ENCODE data around the gene WDR26.

WDR26 gene

DNA sequence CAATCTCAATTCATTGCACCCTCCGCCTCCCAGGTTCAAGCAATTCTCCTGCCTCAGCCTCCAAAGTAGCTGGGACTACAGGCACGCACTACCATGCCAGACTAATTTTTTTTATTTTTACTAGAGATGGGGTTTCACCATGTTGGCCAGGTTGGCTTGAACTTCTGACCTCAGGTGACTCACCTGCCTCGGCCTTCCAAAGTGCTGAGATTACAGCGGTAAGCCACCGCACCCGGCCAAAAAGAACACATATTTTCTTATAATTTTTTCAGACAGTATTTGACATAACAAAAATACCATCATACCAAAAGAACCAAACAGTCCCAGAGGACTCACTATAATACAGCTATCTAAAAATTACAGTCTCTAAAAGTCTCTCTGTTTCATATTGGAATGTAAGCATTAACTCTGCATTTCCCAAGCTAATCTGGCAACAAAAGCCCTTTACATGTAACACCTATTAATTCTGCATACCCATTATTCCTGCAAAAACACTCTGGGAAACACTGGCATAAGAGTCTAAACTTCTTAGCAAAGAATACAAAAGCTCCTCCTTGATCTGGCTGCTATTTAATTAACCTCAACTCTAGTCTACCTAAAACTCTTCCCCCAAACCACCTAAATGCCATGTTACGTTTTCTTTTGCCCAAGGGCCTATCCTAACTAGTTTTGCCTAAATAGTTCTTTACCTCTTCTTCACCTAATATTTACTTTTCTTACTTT lies 26.9 kb downstream of the WDR26 start:
- no peak overlapping the region for H3K9ac ChIP-seq (ENCODE audit: low read length)
- H3K4me1 ChIP-seq (ENCODE audit: control insufficient read depth, insufficient read depth, low read length) = no peaks in the 10 kb centered on the region
- no peaks in the 10 kb centered on the region for H3K27me3 ChIP-seq (ENCODE audit: control insufficient read depth, insufficient read depth, low read length)
- H3K36me3 ChIP-seq (ENCODE audit: control insufficient read depth, insufficient read depth, low read length) = peaks cover 21% of the 10 kb centered on the region
- no peak overlapping the region for H3K27ac ChIP-seq (ENCODE audit: low read depth, low read length)
- no peak overlapping the region for H3K4me3 ChIP-seq (ENCODE audit: low read length)

DNA sequence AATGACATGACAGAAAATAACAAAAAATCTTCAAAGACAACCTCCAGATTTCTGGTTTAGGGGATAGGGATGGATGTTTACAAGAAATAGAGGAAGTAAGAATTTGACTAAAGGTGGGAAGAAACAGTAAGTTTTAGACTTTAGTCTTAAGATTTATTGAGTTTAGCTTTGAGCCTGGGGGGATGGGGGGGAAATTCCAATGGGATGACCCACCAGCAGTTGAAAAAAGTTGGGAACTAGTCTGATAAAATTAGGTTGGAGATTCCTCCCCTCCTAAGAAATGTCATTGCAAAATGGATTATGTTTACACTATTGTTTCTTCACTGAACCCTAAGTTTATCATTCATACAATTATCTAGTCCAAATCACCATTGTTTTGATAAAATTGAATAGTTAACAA lies 28.4 kb downstream of the WDR26 start:
- Histone ChIP-seq H3K4me3 (ENCODE audit: low read length) (no peak overlapping the region), H3K27me3 (ENCODE audit: control insufficient read depth, insufficient read depth, low read length) (no peaks in the 10 kb centered on the region), H3K27ac (ENCODE audit: low read depth, low read length) (no peak overlapping the region), H3K36me3 (ENCODE audit: control insufficient read depth, insufficient read depth, low read length) (peaks cover 21% of the 10 kb centered on the region), H3K4me1 (ENCODE audit: control insufficient read depth, insufficient read depth, low read length) (no peaks in the 10 kb centered on the region), H3K9ac (ENCODE audit: low read length) (no peak overlapping the region)

DNA sequence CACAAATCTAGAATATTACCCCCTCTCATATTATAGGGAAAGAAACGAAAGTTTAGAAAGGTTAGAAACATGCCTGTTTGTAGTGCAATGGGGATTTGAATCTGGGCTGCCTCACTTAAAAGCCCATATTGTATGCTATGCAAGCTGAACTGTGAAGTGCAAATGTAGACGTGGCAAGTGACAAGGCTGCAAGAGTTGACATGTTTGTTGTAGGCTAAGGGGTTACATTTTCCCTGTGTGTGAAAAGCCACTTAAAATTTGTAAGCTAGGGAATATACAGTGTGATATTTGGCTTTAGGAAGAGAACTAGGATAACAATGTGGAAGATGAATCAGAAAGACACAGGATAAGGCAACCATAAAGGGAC lies 29.0 kb downstream of the WDR26 start:
- Histone ChIP-seq H3K27ac (ENCODE audit: low read depth, low read length) (no peak overlapping the region), H3K4me1 (ENCODE audit: control insufficient read depth, insufficient read depth, low read length) (no peaks in the 10 kb centered on the region), H3K36me3 (ENCODE audit: control insufficient read depth, insufficient read depth, low read length) (peaks cover 16% of the 10 kb centered on the region), H3K9ac (ENCODE audit: low read length) (no peak overlapping the region), H3K27me3 (ENCODE audit: control insufficient read depth, insufficient read depth, low read length) (no peaks in the 10 kb centered on the region), H3K4me3 (ENCODE audit: low read length) (no peak overlapping the region)

DNA sequence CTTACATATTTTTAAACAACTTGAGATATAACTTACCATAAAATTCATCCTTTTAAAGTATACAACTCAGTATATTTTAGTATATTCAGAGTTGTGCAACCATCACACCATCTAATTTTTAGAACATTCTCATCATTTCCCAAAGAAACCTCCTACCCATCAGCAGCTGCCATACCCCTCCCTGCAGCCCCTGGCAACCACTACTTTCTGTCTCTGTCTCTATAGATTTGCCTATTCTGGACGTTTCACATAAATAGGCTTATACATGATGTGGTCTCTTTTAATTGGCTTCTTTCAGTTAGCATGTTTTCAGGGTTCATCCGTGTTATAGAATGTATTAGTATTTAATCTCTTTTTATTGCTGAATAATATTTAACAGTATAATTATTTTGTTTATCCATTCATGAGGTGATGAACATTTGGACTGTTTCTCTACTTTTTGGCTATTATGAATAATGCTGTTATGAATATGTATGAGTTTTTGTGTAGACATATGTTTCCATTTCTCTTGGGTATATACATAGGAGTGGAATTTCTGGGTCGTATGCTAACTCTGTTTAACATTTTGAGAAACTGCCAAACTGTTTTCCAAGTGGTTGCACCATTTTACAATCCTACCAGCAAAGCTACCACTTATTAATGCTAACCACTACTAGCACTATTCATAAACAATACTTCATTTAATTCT lies 29.5 kb downstream of the WDR26 start:
- Histone ChIP-seq H3K27ac (ENCODE audit: low read depth, low read length) (no peak overlapping the region), H3K36me3 (ENCODE audit: control insufficient read depth, insufficient read depth, low read length) (peaks cover 14% of the 10 kb centered on the region), H3K4me1 (ENCODE audit: control insufficient read depth, insufficient read depth, low read length) (no peaks in the 10 kb centered on the region), H3K9ac (ENCODE audit: low read length) (no peak overlapping the region), H3K4me3 (ENCODE audit: low read length) (no peak overlapping the region), H3K27me3 (ENCODE audit: control insufficient read depth, insufficient read depth, low read length) (no peaks in the 10 kb centered on the region)

DNA sequence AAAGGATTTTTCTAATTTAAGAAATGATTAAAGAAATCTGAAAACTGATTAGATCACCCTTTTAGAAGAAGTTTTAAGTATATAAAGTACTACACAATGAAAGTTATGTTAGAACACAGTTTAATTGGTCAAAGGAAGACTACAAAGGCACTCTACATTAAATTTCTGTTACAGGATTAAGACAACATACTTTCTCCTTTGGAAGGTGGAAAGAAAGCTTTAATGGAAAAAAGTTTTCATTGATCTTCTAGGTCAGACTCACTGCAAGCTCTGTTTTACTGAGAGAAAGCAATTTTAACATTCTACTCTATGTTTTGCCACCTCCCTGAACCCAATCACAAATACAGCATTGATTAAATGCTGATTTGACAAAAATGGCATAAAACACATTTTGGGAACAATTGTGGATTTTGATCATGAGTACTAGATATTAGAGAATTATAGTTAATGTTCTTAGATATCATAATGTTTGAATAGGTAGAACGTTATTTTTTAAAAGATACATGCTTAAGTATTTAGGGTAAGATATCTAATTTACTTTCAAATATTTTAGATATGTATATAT lies 32.0 kb downstream of the WDR26 start:
- H3K9ac ChIP-seq (ENCODE audit: low read length) = no peak overlapping the region
- H3K36me3 ChIP-seq (ENCODE audit: control insufficient read depth, insufficient read depth, low read length) = peaks cover 18% of the 10 kb centered on the region
- H3K27ac ChIP-seq (ENCODE audit: low read depth, low read length) = no peak overlapping the region
- H3K4me3 ChIP-seq (ENCODE audit: low read length) = no peak overlapping the region
- no peaks in the 10 kb centered on the region for H3K27me3 ChIP-seq (ENCODE audit: control insufficient read depth, insufficient read depth, low read length)
- no peaks in the 10 kb centered on the region for H3K4me1 ChIP-seq (ENCODE audit: control insufficient read depth, insufficient read depth, low read length)

DNA sequence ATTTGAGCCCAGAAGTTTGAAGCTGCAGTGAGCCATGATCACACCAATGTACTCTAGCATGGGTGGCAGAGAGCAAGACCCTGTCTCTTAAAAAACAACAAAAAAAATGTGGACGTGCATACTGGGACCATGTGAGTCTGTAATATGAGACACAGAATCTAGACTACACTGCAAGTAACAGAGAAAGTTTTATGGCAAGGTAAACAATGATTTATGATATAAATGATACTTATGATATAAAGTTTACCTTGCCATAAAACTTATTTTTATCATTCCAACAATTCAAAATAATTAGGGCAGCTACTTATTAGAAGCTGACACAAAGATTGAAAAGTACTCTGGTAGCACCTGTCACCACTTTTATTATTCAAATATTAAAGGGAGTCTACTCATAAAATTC lies 34.7 kb downstream of the WDR26 start:
- H3K4me3 ChIP-seq (ENCODE audit: low read length) = no peak overlapping the region
- peaks cover 15% of the 10 kb centered on the region for H3K36me3 ChIP-seq (ENCODE audit: control insufficient read depth, insufficient read depth, low read length)
- no peaks in the 10 kb centered on the region for H3K27me3 ChIP-seq (ENCODE audit: control insufficient read depth, insufficient read depth, low read length)
- H3K27ac ChIP-seq (ENCODE audit: low read depth, low read length) = no peak overlapping the region
- no peaks in the 10 kb centered on the region for H3K4me1 ChIP-seq (ENCODE audit: control insufficient read depth, insufficient read depth, low read length)
- no peak overlapping the region for H3K9ac ChIP-seq (ENCODE audit: low read length)

DNA sequence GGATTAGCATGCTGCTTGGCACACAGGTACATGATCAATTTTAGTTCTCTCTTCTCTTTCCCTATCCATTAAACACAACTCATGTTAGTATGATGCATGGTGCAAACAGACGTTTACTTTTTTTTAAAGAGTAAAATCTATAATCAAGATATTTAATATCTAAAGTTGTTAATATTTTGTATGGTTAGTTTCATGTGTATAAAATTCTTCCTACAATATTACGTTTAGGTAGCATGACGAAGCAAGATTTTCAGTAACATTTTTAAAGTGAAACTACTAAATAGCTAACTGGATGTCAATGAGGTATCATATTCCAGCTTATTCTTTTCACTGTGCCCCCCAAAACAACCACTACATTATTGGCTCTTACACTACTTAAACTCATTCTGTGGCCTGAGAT lies 41.3 kb downstream of the WDR26 start:
- Histone ChIP-seq H3K4me1 (ENCODE audit: control insufficient read depth, insufficient read depth, low read length) (no peaks in the 10 kb centered on the region), H3K36me3 (ENCODE audit: control insufficient read depth, insufficient read depth, low read length) (peaks cover 22% of the 10 kb centered on the region), H3K4me3 (ENCODE audit: low read length) (no peak overlapping the region), H3K27ac (ENCODE audit: low read depth, low read length) (no peak overlapping the region), H3K27me3 (ENCODE audit: control insufficient read depth, insufficient read depth, low read length) (no peaks in the 10 kb centered on the region), H3K9ac (ENCODE audit: low read length) (no peak overlapping the region)

DNA sequence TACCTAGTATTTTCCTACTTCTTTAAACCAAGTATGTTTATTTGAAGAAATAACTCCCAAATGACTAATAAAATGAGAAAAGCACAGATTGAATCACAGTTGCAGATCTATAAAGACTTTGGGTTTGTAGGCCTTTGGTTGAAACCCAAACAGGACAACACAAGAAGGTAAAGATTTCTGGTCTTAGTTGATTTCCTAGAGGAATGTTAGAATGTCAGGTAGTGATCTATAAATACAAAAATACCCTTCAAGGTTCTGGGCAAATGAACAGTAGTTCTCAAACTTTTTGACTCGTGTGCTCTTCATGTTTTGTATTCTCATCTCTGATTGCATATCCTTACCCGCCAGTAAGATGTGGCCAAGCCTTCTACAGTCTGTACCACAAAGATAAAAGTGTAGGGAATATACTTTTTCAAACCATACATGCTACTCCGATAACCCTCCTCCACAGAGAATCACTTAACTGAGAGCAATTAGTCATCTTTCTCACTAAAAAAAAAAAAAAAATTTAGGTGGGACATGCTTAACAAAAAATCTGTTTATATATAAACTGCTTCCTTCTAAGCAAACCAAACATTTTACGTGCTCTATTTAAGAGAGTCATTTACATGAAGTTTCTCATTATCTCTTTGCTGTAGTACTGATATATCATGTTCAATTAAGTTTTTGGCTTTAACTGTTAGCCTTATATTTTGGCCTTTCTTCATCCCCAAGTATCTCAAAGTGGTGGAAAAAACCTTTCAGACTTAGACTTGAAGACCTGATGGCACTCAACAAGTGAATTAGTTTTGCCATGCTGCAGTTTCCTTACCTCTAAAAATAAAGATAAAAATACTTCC lies 42.0 kb downstream of the WDR26 start:
- Histone ChIP-seq H3K27me3 (ENCODE audit: control insufficient read depth, insufficient read depth, low read length) (no peaks in the 10 kb centered on the region), H3K36me3 (ENCODE audit: control insufficient read depth, insufficient read depth, low read length) (peaks cover 24% of the 10 kb centered on the region), H3K27ac (ENCODE audit: low read depth, low read length) (no peak overlapping the region), H3K9ac (ENCODE audit: low read length) (no peak overlapping the region), H3K4me1 (ENCODE audit: control insufficient read depth, insufficient read depth, low read length) (no peaks in the 10 kb centered on the region), H3K4me3 (ENCODE audit: low read length) (no peak overlapping the region)

DNA sequence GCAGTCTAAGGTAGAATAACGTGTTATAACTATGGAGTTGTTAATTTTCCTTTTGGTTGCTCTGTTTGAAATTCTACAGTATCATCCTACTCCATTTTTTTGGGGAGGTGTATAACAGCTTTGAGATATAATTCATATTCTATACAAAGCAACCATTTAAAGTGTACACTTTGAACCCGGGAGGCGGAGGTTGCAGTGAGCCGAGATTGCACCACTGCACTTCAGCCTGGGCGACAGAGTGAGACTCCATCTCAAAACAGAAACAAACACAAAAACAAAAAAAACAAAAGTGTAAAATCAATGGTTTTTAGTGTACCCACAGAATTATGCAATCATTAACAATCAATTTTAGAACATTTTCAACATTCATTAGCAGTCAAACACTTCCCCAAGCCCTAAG lies 44.1 kb downstream of the WDR26 start:
- H3K27ac ChIP-seq (ENCODE audit: low read depth, low read length) = no peak overlapping the region
- no peak overlapping the region for H3K9ac ChIP-seq (ENCODE audit: low read length)
- H3K36me3 ChIP-seq (ENCODE audit: control insufficient read depth, insufficient read depth, low read length) = peaks cover 24% of the 10 kb centered on the region
- H3K4me3 ChIP-seq (ENCODE audit: low read length) = no peak overlapping the region
- H3K27me3 ChIP-seq (ENCODE audit: control insufficient read depth, insufficient read depth, low read length) = no peaks in the 10 kb centered on the region
- no peaks in the 10 kb centered on the region for H3K4me1 ChIP-seq (ENCODE audit: control insufficient read depth, insufficient read depth, low read length)

DNA sequence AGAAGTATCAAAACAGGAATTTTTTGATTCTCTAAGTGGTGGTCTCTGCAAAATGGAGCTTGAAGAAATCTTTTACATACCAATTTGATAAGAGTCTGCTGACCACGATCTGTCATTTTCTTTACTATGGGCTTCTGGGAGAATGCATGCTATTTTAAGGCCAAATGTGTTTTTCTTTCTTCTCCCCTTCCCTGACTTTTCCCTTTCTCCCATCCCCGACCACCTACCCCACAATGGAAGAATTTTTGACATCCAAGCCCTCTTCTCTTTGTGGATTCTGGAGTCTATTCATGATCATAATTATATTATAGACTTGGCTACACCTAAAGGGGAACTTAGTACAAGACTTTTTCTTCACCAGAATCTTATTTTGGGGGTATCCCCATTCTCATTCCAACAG lies 46.7 kb downstream of the WDR26 start:
- Histone ChIP-seq H3K27ac (ENCODE audit: low read depth, low read length) (no peak overlapping the region), H3K27me3 (ENCODE audit: control insufficient read depth, insufficient read depth, low read length) (no peaks in the 10 kb centered on the region), H3K36me3 (ENCODE audit: control insufficient read depth, insufficient read depth, low read length) (peaks cover 17% of the 10 kb centered on the region)

DNA sequence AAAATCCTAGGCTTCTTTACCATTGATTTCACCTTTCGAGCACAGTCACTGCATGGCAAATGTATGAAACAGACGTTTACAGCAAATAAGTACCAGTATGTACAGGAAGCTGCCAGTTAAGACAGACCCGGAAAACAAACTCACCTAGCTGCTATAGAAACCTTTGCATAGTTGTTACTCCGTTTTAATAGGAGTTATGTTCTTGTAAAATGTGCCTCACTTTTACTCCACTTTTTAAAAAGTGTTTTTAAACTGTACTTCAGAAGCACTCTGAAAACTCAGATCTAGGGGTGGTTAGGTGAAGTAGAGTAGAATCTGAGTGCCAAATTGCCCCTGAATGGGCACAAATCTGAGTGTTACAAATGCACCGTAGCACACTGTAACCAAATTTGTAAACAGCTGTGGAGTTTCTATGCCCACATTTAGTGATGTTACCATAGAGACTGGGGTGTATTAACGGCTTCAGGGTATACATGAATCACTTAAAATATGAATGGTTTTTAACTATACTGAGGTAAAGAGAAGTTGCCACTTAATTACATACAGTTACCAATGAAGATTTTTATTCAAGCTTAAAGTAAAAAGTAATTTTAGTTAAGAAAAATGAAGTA lies 47.2 kb downstream of the WDR26 start:
- no peak overlapping the region for H3K4me3 ChIP-seq (ENCODE audit: low read length)
- H3K4me1 ChIP-seq (ENCODE audit: control insufficient read depth, insufficient read depth, low read length) = no peaks in the 10 kb centered on the region
- H3K9ac ChIP-seq (ENCODE audit: low read length) = no peak overlapping the region
- H3K27me3 ChIP-seq (ENCODE audit: control insufficient read depth, insufficient read depth, low read length) = no peaks in the 10 kb centered on the region
- H3K36me3 ChIP-seq (ENCODE audit: control insufficient read depth, insufficient read depth, low read length) = peaks cover 15% of the 10 kb centered on the region
- no peak overlapping the region for H3K27ac ChIP-seq (ENCODE audit: low read depth, low read length)

More for the DNA sequence above, 46.7 kb downstream of the WDR26 start:
- Histone ChIP-seq H3K9ac (ENCODE audit: low read length) (no peak overlapping the region), H3K4me3 (ENCODE audit: low read length) (no peak overlapping the region), H3K4me1 (ENCODE audit: control insufficient read depth, insufficient read depth, low read length) (no peaks in the 10 kb centered on the region)

DNA sequence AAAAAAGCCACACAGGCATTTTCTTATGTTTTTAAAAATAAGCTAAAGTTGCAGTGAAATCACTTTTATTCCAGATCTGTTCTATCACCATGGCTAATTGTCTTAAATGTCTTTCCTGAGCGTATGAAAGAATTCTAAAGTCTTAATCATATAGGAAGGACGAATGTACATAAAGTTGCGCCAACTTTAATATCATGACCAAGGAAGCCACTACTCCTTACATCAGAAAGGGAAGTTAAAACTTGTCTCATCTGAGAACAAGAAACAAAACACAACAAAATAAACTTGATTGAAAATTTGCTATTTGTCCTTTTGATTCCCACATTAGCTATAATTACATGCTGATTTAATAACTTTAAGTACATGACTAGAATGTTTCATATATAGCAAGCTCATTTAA lies 51.4 kb downstream of the WDR26 start:
- Histone ChIP-seq H3K9ac (ENCODE audit: low read length) (no peak overlapping the region), H3K36me3 (ENCODE audit: control insufficient read depth, insufficient read depth, low read length) (peaks cover 13% of the 10 kb centered on the region), H3K27me3 (ENCODE audit: control insufficient read depth, insufficient read depth, low read length) (no peaks in the 10 kb centered on the region), H3K27ac (ENCODE audit: low read depth, low read length) (no peak overlapping the region), H3K4me3 (ENCODE audit: low read length) (no peak overlapping the region), H3K4me1 (ENCODE audit: control insufficient read depth, insufficient read depth, low read length) (no peaks in the 10 kb centered on the region)
